H9 (cell line): ENCODE data around the gene NRN1L. TPM values are rescaled to one million over a fixed set of nuclear protein-coding genes. Genes with fewer than 3 reads are reported as not detected.

Source experiments
- DNase-seq: peaks from one replicate; pipeline ENCODE4 v3.0.0-alpha.2; 2017
- H2AFZ ChIP-seq: one replicate; pipeline ENCODE4 v1.6.1; 2013; ENCODE audit warnings: mild to moderate bottlenecking, low read length, control low read depth, moderate library complexity
- H2AK5ac ChIP-seq: 2 replicates; pipeline ENCODE4 v1.6.1; 2013; ENCODE audit warnings: low read length, control low read depth, mixed read lengths; ENCODE audit not compliant: insufficient read length
- H2BK120ac ChIP-seq: one replicate; pipeline ENCODE4 v1.6.1; 2013; ENCODE audit warnings: low read depth, mild to moderate bottlenecking, low read length, control low read depth, inconsistent platforms; ENCODE audit not compliant: poor library complexity, severe bottlenecking
- H2BK12ac ChIP-seq: 2 replicates; pipeline ENCODE4 v1.6.1; 2013; ENCODE audit warnings: low read length, control low read depth, mixed read lengths, low read depth; ENCODE audit not compliant: insufficient read length
- H2BK15ac ChIP-seq: 2 replicates; pipeline ENCODE4 v1.6.1; 2013; ENCODE audit warnings: low read depth, low read length, control low read depth
- H2BK20ac ChIP-seq: one replicate; pipeline ENCODE4 v1.6.1; 2013; ENCODE audit warnings: low read depth, mild to moderate bottlenecking, low read length, control low read depth, inconsistent platforms; ENCODE audit not compliant: poor library complexity, severe bottlenecking
- H2BK5ac ChIP-seq: 2 replicates; pipeline ENCODE4 v1.6.1; 2013; ENCODE audit warnings: low read length, control low read depth, mixed read lengths; ENCODE audit not compliant: insufficient read length
- H3K14ac ChIP-seq: 2 replicates; pipeline ENCODE4 v1.6.1; 2013; ENCODE audit warnings: low read length, control low read depth; ENCODE audit not compliant: insufficient read depth
- H3K18ac ChIP-seq: 2 replicates; pipeline ENCODE4 v1.6.1; 2013; ENCODE audit warnings: low read depth, mild to moderate bottlenecking, mixed read lengths, low read length, control low read depth; ENCODE audit not compliant: insufficient read length
- H3K23ac ChIP-seq: 2 replicates; pipeline ENCODE4 v1.6.1; 2013; ENCODE audit warnings: low read length, control low read depth, mixed read lengths, low read depth; ENCODE audit not compliant: insufficient read length
- H3K23me2 ChIP-seq: 2 replicates; pipeline ENCODE4 v1.6.1; 2013; ENCODE audit warnings: low read depth, mild to moderate bottlenecking, mixed read lengths, low read length, control low read depth; ENCODE audit not compliant: insufficient read length, poor library complexity, severe bottlenecking
- H3K27ac ChIP-seq: 2 replicates; pipeline ENCODE4 v1.5.1; 2013; ENCODE audit warnings: low read length, control low read depth, mixed read lengths, low read depth; ENCODE audit not compliant: insufficient read length
- H3K27me3 ChIP-seq: 2 replicates; pipeline ENCODE4 v1.6.1; 2013; ENCODE audit warnings: low read length, control low read depth, inconsistent platforms; ENCODE audit not compliant: insufficient read depth
- H3K4ac ChIP-seq: 2 replicates; pipeline ENCODE4 v1.6.1; 2013; ENCODE audit warnings: low read depth, mild to moderate bottlenecking, control low read depth, inconsistent platforms, low read length, moderate library complexity
- H3K4me1 ChIP-seq: 2 replicates; pipeline ENCODE4 v1.6.1; 2013; ENCODE audit warnings: low read length, control low read depth, inconsistent platforms; ENCODE audit not compliant: insufficient read depth
- H3K4me2 ChIP-seq: 2 replicates; pipeline ENCODE4 v1.6.1; 2013; ENCODE audit warnings: low read length, control low read depth, mixed read lengths; ENCODE audit not compliant: insufficient read length, insufficient read depth
- H3K56ac ChIP-seq: 2 replicates; pipeline ENCODE4 v1.6.1; 2013; ENCODE audit warnings: low read depth, mild to moderate bottlenecking, mixed read lengths, low read length, control low read depth; ENCODE audit not compliant: insufficient read length
- H3K79me1 ChIP-seq: 2 replicates; pipeline ENCODE4 v1.6.1; 2013; ENCODE audit warnings: low read depth, mild to moderate bottlenecking, moderate library complexity, low read length, control low read depth, inconsistent platforms; ENCODE audit not compliant: insufficient read depth, poor library complexity, severe bottlenecking
- H3K79me2 ChIP-seq: 2 replicates; pipeline ENCODE4 v1.6.1; 2013; ENCODE audit warnings: low read length, control low read depth, inconsistent platforms; ENCODE audit not compliant: insufficient read depth
- H3K9ac ChIP-seq: 2 replicates; pipeline ENCODE4 v1.6.1; 2013; ENCODE audit warnings: low read length, control low read depth, mixed read lengths; ENCODE audit not compliant: insufficient read length; ENCODE audit errors: extremely low read depth
- H3K9me3 ChIP-seq: one replicate; pipeline ENCODE4 v1.6.1; 2013; ENCODE audit warnings: low read depth, low read length, inconsistent platforms; ENCODE audit not compliant: control insufficient read depth
- H3T11ph ChIP-seq: one replicate; pipeline ENCODE4 v1.6.1; 2013; ENCODE audit warnings: mild to moderate bottlenecking, low read length, control low read depth, inconsistent platforms
- H4K20me1 ChIP-seq: one replicate; pipeline ENCODE4 v1.6.1; 2013; ENCODE audit not compliant: control insufficient read depth, insufficient read length, insufficient read depth
- H4K5ac ChIP-seq: 2 replicates; pipeline ENCODE4 v1.6.1; 2013; ENCODE audit warnings: low read depth, mild to moderate bottlenecking, mixed read lengths, low read length, control low read depth; ENCODE audit not compliant: insufficient read length
- H4K8ac ChIP-seq: replicated peaks from 2 replicates; pipeline ENCODE4 v1.6.1; 2013; ENCODE audit warnings: low read length, control low read depth, mixed read lengths, low read depth; ENCODE audit not compliant: insufficient read length
- H4K91ac ChIP-seq: 2 replicates; pipeline ENCODE4 v1.6.1; 2013; ENCODE audit warnings: low read depth, mild to moderate bottlenecking, moderate library complexity, mixed read lengths, low read length, control low read depth; ENCODE audit not compliant: insufficient read length
- H3K27ac Mint-ChIP-seq, 3 experiments: 2 replicates in 2 of 3; 3 replicates in 1 of 3; pipeline ENCODE4 v1.8.0; 2020 to 2021; ENCODE audit warnings: mixed read lengths in 3 of 3, mild to moderate bottlenecking in 1 of 3, moderate library complexity in 1 of 3
- H3K27me3 Mint-ChIP-seq: 2 replicates; pipeline ENCODE4 v1.8.0; 2021; ENCODE audit warnings: low read depth, mild to moderate bottlenecking, moderate library complexity, mixed read lengths
- H3K36me3 Mint-ChIP-seq, 3 experiments: 2 replicates in 2 of 3; 3 replicates in 1 of 3; pipeline ENCODE4 v1.8.0; 2020 to 2021; ENCODE audit warnings: low read depth in 3 of 3, mixed read lengths in 3 of 3; ENCODE audit not compliant: insufficient read depth in 1 of 3
- H3K4me1 Mint-ChIP-seq, 2 experiments: 2 replicates each; pipeline ENCODE4 v1.8.0; 2020; ENCODE audit warnings: mixed read lengths in 2 of 2
- H3K4me3 Mint-ChIP-seq, 2 experiments: 2 replicates in 1 of 2; 3 replicates in 1 of 2; pipeline ENCODE4 v1.8.0; 2020 to 2021; ENCODE audit warnings: mild to moderate bottlenecking in 2 of 2, mixed read lengths in 2 of 2, moderate library complexity in 1 of 2
- H3K9me3 Mint-ChIP-seq, 2 experiments: 2 replicates in 1 of 2; 3 replicates in 1 of 2; pipeline ENCODE4 v1.8.0; 2020; ENCODE audit warnings: mild to moderate bottlenecking in 2 of 2, mixed read lengths in 2 of 2, moderate library complexity in 1 of 2
- WGBS: extraction: QIAGEN DNeasy Blood & Tissue Kit; methylation state at CpG from one replicate; pipeline ENCODE4 v1.1.7; 2013; ENCODE audit warnings: missing lambda C conversion rate, low lambda C conversion rate, mixed read lengths; ENCODE audit not compliant: insufficient read length; ENCODE audit errors: extremely low coverage; 5-methylcytosine and 5-hydroxymethylcytosine counted together
- total RNA-seq: library from RNA; stranded (reverse); gene quantifications from 2 replicates; pipeline ENCODE4 v1.2.1, GENCODE V29; 2021
- TF ChIP-seq, protein P1 (sequence below): fragments of 200-600 bp; sonication (generic); conservative IDR thresholded peaks from 3 replicates; pipeline ENCODE4 v1.8.0; 2021; ENCODE audit warnings: antibody characterized with exemption, mild to moderate bottlenecking

NRN1L gene
- total RNA-seq, 1 experiment from 2014 or later, result 2.0 TPM

DNA sequence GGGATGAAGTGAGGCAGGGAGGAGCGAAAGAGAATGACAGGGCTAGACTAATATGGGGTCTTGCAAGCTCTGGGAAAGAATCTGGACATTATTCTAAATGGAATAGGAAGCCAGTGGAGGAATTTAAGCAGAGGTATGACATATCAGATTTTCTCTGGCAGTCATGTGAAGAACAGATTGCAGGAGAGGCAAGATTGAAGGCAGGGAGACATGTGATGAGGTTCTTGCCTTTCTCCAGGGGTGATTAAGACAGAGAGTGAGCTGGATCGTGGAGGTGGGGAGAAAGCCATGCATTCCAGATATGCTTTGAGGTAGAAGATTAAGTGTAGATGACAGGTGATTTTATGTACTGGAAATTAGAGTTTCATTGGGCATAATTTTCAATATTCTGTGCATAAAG is 46.9 kb upstream of the NRN1L start:
- Histone ChIP-seq H3K23me2 (peaks cover 5% of the 10 kb centered on the region), H3K23ac (no peak overlapping the region), H2BK15ac (no peak overlapping the region), H3T11ph (no peak overlapping the region), H2AFZ (no peak overlapping the region), H3K4ac (no peak overlapping the region), H2BK12ac (no peak overlapping the region), H3K9me3 (no peaks in the 10 kb centered on the region), H3K9ac (no peak overlapping the region), H3K56ac (no peak overlapping the region), H3K4me2 (no peak overlapping the region), H3K27me3 (no peaks in the 10 kb centered on the region), H4K91ac (no peak overlapping the region), H3K27ac (no peak overlapping the region), H2AK5ac (no peak overlapping the region), H4K8ac (no peak overlapping the region), H3K18ac (no peak overlapping the region), H3K79me2 (no peaks in the 10 kb centered on the region), H3K4me1 (no peaks in the 10 kb centered on the region; the same call in 1 of the 2 replicates), H4K20me1 (no peaks in the 10 kb centered on the region), H2BK20ac (no peak overlapping the region), H3K14ac (no peak overlapping the region), H2BK120ac (no peak overlapping the region), H4K5ac (no peak overlapping the region), H2BK5ac (no peak overlapping the region), H3K79me1 (no peaks in the 10 kb centered on the region)
- no CpG with 5 or more reads among the region's 2 CpGs for WGBS
- H3K27me3 Mint-ChIP-seq, result peaks cover 3% of the 10 kb centered on the region
- peaks cover 10 to 16% of the 10 kb centered on the region in 2 experiments for H3K4me1 Mint-ChIP-seq
- TF ChIP-seq, protein P1, sequence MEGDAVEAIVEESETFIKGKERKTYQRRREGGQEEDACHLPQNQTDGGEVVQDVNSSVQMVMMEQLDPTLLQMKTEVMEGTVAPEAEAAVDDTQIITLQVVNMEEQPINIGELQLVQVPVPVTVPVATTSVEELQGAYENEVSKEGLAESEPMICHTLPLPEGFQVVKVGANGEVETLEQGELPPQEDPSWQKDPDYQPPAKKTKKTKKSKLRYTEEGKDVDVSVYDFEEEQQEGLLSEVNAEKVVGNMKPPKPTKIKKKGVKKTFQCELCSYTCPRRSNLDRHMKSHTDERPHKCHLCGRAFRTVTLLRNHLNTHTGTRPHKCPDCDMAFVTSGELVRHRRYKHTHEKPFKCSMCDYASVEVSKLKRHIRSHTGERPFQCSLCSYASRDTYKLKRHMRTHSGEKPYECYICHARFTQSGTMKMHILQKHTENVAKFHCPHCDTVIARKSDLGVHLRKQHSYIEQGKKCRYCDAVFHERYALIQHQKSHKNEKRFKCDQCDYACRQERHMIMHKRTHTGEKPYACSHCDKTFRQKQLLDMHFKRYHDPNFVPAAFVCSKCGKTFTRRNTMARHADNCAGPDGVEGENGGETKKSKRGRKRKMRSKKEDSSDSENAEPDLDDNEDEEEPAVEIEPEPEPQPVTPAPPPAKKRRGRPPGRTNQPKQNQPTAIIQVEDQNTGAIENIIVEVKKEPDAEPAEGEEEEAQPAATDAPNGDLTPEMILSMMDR, result no peak
- no peak overlapping the region for H3K4me3 Mint-ChIP-seq
- H3K9me3 Mint-ChIP-seq, result no peaks in the 10 kb centered on the region
- H3K36me3 Mint-ChIP-seq, result no peaks in the 10 kb centered on the region; a peak in 1 of 7 replicates
- peak overlapping the region in 1 of 3 experiments; percentile 6; a peak in 1 of 7 replicates for H3K27ac Mint-ChIP-seq
- no peak for DNase-seq
